Kidney (tissue), 14 donors: ENCODE results near the gene SHPK. TPM values are rescaled to one million over a fixed set of nuclear protein-coding genes. Genes with fewer than 3 reads are reported as not detected.

Experiments
- DNase-seq, 5 donors: peaks; one replicate each; pipeline ENCODE4 v3.0.0-alpha.2; 2013 to 2020
- FAIRE-seq: peaks from 2 replicates; lab custom pipeline; 2012; peaks lifted over from hg19 to GRCh38; lab: Jason Lieb, UNC
- H3K27ac ChIP-seq, 2 donors: one replicate each; pipeline ENCODE4 v1.7.0; 2013; ENCODE audit warnings: low read depth in 2 of 2, low read length in 2 of 2, inconsistent platforms in 1 of 2
- H3K27me3 ChIP-seq: one replicate; pipeline ENCODE4 v1.7.1; 2013; ENCODE audit warnings: low read length, inconsistent platforms; ENCODE audit not compliant: control insufficient read depth, insufficient read depth
- H3K36me3 ChIP-seq, 3 donors: one replicate each; pipeline versions ENCODE4 v1.7.0 to v1.7.1; 2013; ENCODE audit warnings: low read length in 3 of 3, control low read depth in 1 of 3, inconsistent platforms in 1 of 3; ENCODE audit not compliant: insufficient read depth in 3 of 3, control insufficient read depth in 2 of 3
- H3K4me1 ChIP-seq, 3 donors: one replicate each; pipeline versions ENCODE4 v1.7.0 to v1.7.1; 2013; ENCODE audit warnings: low read length in 3 of 3, inconsistent platforms in 1 of 3, low read depth in 1 of 3; ENCODE audit not compliant: control insufficient read depth in 2 of 3, insufficient read depth in 2 of 3
- H3K4me3 ChIP-seq, 3 donors: one replicate each; pipeline versions ENCODE4 v1.7.0 to v1.8.1; 2013; ENCODE audit warnings: low read length in 3 of 3, control low read depth in 1 of 3, inconsistent platforms in 1 of 3
- H3K9ac ChIP-seq, 3 donors: one replicate each; pipeline versions ENCODE4 v1.7.0 to v1.7.1; 2013; ENCODE audit warnings: low read length in 3 of 3, control low read depth in 1 of 3, inconsistent platforms in 1 of 3
- H3K9me3 ChIP-seq, 3 donors: one replicate each; pipeline versions ENCODE4 v1.7.0 to v1.7.1; 2013; ENCODE audit warnings: low read length in 3 of 3, control low read depth in 1 of 3, inconsistent platforms in 1 of 3; ENCODE audit not compliant: control insufficient read depth in 2 of 3, insufficient read depth in 1 of 3
- intact Hi-C: fragments of 100-400 bp; cut with DNase I; formaldehyde crosslinking; loops from one replicate; pipeline ENCODE4 v1.11.1; 2022
- polyA plus RNA-seq: library from polyadenylated mRNA; stranded (reverse); fragments of 350-450 nt; fragmentation: Illumina TruSeq; extraction: RNeasy Lipid Tissue Mini Kit (QIAGEN cat#74804); gene quantifications from one replicate; pipeline ENCODE4 v1.2.3, GENCODE V29; 2014; ENCODE audit warnings: low read depth, low replicate concordance; ENCODE audit not compliant: insufficient read depth
- total RNA-seq: library from RNA; stranded (reverse); fragmentation: NEBNext Ultra II Directional; extraction: Animal tissue kit (Norgen Biotek cat#: 25700); gene quantifications from one replicate; pipeline ENCODE4 v1.2.1, GENCODE V29; 2021
- TF ChIP-seq, protein P1 (sequence below): IDR thresholded peaks from 3 replicates; pipeline ENCODE4 v1.5.1; 2012; ENCODE audit warnings: mild to moderate bottlenecking, moderate library complexity, borderline replicate concordance; ENCODE audit not compliant: insufficient read depth; ENCODE audit errors: extremely low read depth
- donor health status: control.
- donor health status: control.
- donor health status: control.
- donor health status: control.
- donor health status: control.
- donor health status: DM: yes; HTN: yes; CAD: no.
- donor health status: Normal renal cell carcinoma (clear cell type).

The SHPK gene
- total and polyA plus RNA-seq, 2 donors from 2014 or later = 9.2 to 17.5 TPM

DNA sequence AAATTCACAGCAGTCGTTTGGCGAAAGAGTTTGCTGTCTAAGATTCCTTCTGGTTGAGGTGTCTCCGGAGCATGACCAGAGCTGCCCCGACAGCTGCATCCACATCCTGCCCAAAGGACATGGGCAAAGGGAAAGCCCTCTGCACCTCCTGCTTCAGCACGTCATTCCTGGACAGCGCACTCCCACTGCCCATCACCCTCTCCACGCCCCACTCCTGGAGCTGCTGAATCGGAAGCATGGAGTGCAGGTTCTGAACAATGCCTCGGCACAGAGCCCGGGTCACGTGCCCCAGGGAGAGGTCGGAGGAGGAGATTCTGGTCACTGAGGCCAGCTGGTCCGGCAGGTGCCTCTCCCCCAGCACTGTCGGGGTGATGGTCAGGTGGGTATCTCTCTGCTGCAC, 25.5 kb downstream of the SHPK start:
- intact Hi-C loops = no loop called here
- H3K4me1 ChIP-seq = no peaks in the 10 kb centered on the region
- TF ChIP-seq, protein P1, sequence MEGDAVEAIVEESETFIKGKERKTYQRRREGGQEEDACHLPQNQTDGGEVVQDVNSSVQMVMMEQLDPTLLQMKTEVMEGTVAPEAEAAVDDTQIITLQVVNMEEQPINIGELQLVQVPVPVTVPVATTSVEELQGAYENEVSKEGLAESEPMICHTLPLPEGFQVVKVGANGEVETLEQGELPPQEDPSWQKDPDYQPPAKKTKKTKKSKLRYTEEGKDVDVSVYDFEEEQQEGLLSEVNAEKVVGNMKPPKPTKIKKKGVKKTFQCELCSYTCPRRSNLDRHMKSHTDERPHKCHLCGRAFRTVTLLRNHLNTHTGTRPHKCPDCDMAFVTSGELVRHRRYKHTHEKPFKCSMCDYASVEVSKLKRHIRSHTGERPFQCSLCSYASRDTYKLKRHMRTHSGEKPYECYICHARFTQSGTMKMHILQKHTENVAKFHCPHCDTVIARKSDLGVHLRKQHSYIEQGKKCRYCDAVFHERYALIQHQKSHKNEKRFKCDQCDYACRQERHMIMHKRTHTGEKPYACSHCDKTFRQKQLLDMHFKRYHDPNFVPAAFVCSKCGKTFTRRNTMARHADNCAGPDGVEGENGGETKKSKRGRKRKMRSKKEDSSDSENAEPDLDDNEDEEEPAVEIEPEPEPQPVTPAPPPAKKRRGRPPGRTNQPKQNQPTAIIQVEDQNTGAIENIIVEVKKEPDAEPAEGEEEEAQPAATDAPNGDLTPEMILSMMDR = no peak
- H3K4me3 ChIP-seq = no peak overlapping the region
- H3K27ac ChIP-seq = no peak overlapping the region
- H3K9ac ChIP-seq = no peak overlapping the region
- DNase-seq = no peak
- peaks cover 0 to 56% (median 36%) of the 10 kb centered on the region in 3 donors for H3K36me3 ChIP-seq
- no peaks in the 10 kb centered on the region for H3K9me3 ChIP-seq
- no peaks in the 10 kb centered on the region for H3K27me3 ChIP-seq
- FAIRE-seq = no peak

DNA sequence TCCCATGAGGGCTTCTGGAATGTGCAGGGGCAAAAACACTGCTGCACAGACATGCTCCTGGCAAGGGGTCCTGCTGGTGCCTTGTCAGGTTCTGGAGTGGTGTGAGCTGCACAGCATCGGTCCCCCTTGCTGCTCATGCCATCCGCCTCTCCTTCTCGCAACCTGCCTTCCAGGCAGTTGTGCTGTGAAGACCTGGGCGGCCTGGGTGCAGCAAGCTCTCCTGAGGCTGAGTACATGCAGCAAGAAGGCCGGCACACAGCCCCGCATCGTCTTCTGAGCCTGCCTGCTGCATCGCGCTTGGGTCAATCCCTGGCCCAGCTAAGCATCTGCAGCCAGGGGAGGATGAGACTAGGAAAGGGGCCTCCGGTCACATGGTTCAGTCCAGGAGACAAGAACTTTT, 26.4 kb downstream of the SHPK start:
- Histone ChIP-seq H3K4me3 (no peak overlapping the region), H3K9me3 (no peaks in the 10 kb centered on the region), H3K27ac (no peak overlapping the region), H3K27me3 (no peaks in the 10 kb centered on the region), H3K36me3 (peaks cover 0 to 48% (median 32%) of the 10 kb centered on the region in 3 donors), H3K9ac (no peak overlapping the region), H3K4me1 (no peaks in the 10 kb centered on the region)
- FAIRE-seq (no peak), DNase-seq (no peak)
- intact Hi-C loops = no loop called here
- TF ChIP-seq, protein P1 = no peak

DNA sequence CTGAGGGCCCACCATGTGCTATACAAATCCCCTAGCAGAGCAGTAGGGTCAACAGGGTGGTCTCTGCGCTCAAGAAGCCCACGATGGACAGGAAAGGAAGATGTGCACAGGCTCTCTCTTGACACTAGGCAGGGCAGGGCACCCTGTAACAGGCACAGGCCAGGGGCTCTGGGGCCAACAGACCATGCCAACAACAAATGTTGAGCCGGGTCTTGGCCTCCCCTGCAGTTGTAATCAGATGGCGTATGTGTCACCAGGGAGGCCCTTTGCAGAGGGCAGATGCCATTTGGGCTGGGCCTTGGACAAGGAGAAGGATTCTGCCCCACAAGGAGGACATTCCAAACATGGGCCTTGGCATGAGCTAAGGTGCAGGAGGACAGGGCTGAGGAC, 32.2 kb downstream of the SHPK start:
- H3K4me1 ChIP-seq = no peaks in the 10 kb centered on the region
- no peaks in the 10 kb centered on the region for H3K9me3 ChIP-seq
- H3K27ac ChIP-seq = no peak overlapping the region
- H3K9ac ChIP-seq = no peak overlapping the region
- DNase-seq (peak in 1 of 5 donors; percentile 7), FAIRE-seq (no peak)
- intact Hi-C loops = no loop called here
- no peak overlapping the region for H3K4me3 ChIP-seq
- H3K27me3 ChIP-seq = no peaks in the 10 kb centered on the region
- peaks cover 0 to 17% (median 6%) of the 10 kb centered on the region in 3 donors for H3K36me3 ChIP-seq
- TF ChIP-seq, protein P1 = no peak
